Keratinocyte (primary cell): ENCODE data around the gene VAT1L. TPM values are rescaled to one million over a fixed set of nuclear protein-coding genes. Genes with fewer than 3 reads are reported as not detected.

ENCODE experiments used
- DNase-seq: peaks from one replicate; pipeline ENCODE4 v3.0.0-alpha.2; 2011; ENCODE audit warnings: low read depth, missing footprints, low spot score
- FAIRE-seq: peaks from 2 replicates; lab custom pipeline; 2011; peaks lifted over from hg19 to GRCh38; lab: Jason Lieb, UNC
- H2AFZ ChIP-seq: 2 replicates; pipeline ENCODE4 v1.6.0; 2012; ENCODE audit warnings: low read length, control low read depth, inconsistent platforms; ENCODE audit not compliant: control insufficient read depth
- H3K27ac ChIP-seq: 2 replicates; pipeline ENCODE4 v1.5.1; 2011; ENCODE audit warnings: low read length; ENCODE audit not compliant: control insufficient read depth, insufficient read depth
- H3K27me3 ChIP-seq: 3 replicates; pipeline ENCODE4 v1.6.0; 2011; ENCODE audit warnings: low read length; ENCODE audit not compliant: control insufficient read depth, insufficient read depth; ENCODE audit errors: extremely low read depth
- H3K36me3 ChIP-seq, 2 experiments: 2 replicates in 1 of 2; 3 replicates in 1 of 2; pipeline ENCODE4 v1.5.1; 2011; ENCODE audit warnings: low read length in 2 of 2, mild to moderate bottlenecking in 1 of 2; ENCODE audit not compliant: control insufficient read depth in 2 of 2, insufficient read depth in 2 of 2; ENCODE audit errors: extremely low read depth in 1 of 2
- H3K4me1 ChIP-seq: 3 replicates; pipeline ENCODE4 v1.5.1; 2011; ENCODE audit warnings: low read length; ENCODE audit not compliant: control insufficient read depth, insufficient read depth; ENCODE audit errors: extremely low read depth
- H3K4me2 ChIP-seq: 3 replicates; pipeline ENCODE4 v1.6.0; 2011; ENCODE audit warnings: low read depth, low read length; ENCODE audit not compliant: control insufficient read depth, insufficient read depth; ENCODE audit errors: extremely low read depth
- H3K4me3 ChIP-seq, 3 experiments: fragments of 200-600 bp in 1 of 3; sonication (generic) in 1 of 3; 2 replicates in 2 of 3; 3 replicates in 1 of 3; pipeline ENCODE4 v1.5.1; 2011 to 2016; ENCODE audit warnings: low read length in 3 of 3, mild to moderate bottlenecking in 3 of 3, control low read depth in 2 of 3, inconsistent platforms in 1 of 3, low read depth in 1 of 3, mixed read lengths in 1 of 3, mixed run types in 1 of 3, moderate library complexity in 1 of 3; ENCODE audit not compliant: control insufficient read depth in 2 of 3, insufficient read depth in 2 of 3; ENCODE audit errors: extremely low read depth in 1 of 3
- H3K79me2 ChIP-seq: 2 replicates; pipeline ENCODE4 v1.6.0; 2012; ENCODE audit warnings: low read length; ENCODE audit not compliant: control insufficient read depth, insufficient read depth
- H3K9ac ChIP-seq: 3 replicates; pipeline ENCODE4 v1.6.0; 2011; ENCODE audit warnings: low read length; ENCODE audit not compliant: control insufficient read depth, insufficient read depth; ENCODE audit errors: extremely low read depth
- H3K9me1 ChIP-seq: 3 replicates; pipeline ENCODE4 v1.6.0; 2011; ENCODE audit warnings: low read length; ENCODE audit not compliant: control insufficient read depth, insufficient read depth; ENCODE audit errors: extremely low read depth
- H3K9me3 ChIP-seq: 2 replicates; pipeline ENCODE4 v1.5.1; 2012; ENCODE audit warnings: low read depth, low read length; ENCODE audit not compliant: control insufficient read depth
- H4K20me1 ChIP-seq: 3 replicates; pipeline ENCODE4 v1.6.0; 2011; ENCODE audit warnings: low read length; ENCODE audit not compliant: control insufficient read depth, insufficient read depth; ENCODE audit errors: extremely low read depth
- EZH2 ChIP-seq: IDR thresholded peaks from one replicate; pipeline ENCODE4 v1.6.1; 2012; ENCODE audit warnings: inconsistent platforms, mild to moderate bottlenecking, low read length, moderate library complexity
- dilution Hi-C: fragments of 300-500 bp; cut with MboI; formaldehyde crosslinking; loops from one replicate; pipeline ENCODE4 v1.7.0; 2020; ENCODE audit warnings: low sequenced_read_pairs; ENCODE audit not compliant: extremely low pct_ligation_motif_present
- polyA plus RNA-seq, 5 experiments: library from polyadenylated mRNA; depleted of rRNA in 3 of 5; stranded (reverse) in 3 of 5; stranded (forward) in 1 of 5; unstranded in 1 of 5; fragments of >200 nt; gene quantifications; 1 replicate in 1 of 5; 2 replicates in 3 of 5; 3 replicates in 1 of 5; pipeline versions ENCODE4 v1.2.1 to v1.2.3, GENCODE V29; 2011 to 2012; ENCODE audit warnings: missing spikeins in 2 of 5, low read depth in 1 of 5, low replicate concordance in 1 of 5
- TF ChIP-seq, protein P1 (sequence below), 3 experiments: IDR thresholded peaks in 1 of 3; conservative IDR thresholded peaks in 1 of 3; optimal IDR thresholded peaks in 1 of 3; 2 replicates in 2 of 3; 3 replicates in 1 of 3; pipeline versions ENCODE3 to v1.5.1; 2011; ENCODE audit warnings: low read length in 3 of 3, mild to moderate bottlenecking in 3 of 3, moderate library complexity in 2 of 3, control low read depth in 1 of 3, inconsistent platforms in 1 of 3; ENCODE audit not compliant: insufficient read depth in 2 of 3; ENCODE audit errors: extremely low read depth in 1 of 3

VAT1L gene
- polyA plus RNA-seq, 1 donor (not counting 4 experiments of a cell fraction or from before 2014, with no cell fraction given) = not detected

DNA sequence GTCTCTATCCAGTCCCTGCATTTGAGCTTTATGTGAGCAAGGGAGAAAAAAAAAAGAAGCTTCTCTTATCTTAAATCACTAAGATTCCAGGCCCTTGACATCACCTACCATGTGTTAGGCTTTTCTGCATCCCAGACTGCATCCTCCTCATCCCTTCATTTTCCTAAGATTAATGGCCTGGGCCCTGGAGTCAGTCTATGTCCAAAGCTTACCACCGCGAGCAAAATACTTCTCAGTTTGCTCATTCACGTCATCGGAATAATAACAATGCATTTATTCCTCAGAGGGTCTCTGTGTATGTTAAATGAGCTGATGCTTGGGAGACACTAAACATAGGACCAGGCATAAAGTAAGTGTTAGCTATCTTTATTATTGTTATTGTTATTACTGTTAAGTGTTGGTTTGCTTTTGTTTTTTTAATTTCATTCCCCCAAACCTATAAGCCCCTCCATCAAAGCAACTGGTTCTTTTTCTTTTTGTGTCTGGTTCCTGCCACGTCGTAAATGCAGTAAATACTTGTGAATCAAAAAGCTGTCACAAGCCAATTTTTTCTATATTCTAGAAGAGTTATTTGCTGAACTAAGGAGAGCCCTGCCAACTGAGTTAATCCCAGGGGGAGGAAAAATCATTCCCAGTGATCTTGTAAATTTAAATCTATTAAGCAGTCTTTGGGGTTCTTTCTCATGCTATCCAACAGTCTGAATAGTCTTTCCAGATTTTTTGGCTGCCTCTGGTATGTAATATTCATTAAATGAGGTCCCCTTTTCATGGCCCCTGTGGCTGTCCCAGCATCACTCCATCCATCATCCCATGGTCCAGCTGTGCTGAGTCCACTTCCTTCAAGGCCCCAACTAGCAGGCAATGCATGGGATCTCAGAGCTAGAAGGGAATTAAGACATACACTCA, 46.5 kb downstream of the VAT1L start:
- Histone ChIP-seq H3K9ac (no peak overlapping the region), H3K27ac (no peak overlapping the region), H3K4me1 (peaks cover 5% of the 10 kb centered on the region), H3K79me2 (no peaks in the 10 kb centered on the region), H3K4me2 (no peak overlapping the region), H2AFZ (no peak overlapping the region), H3K4me3 (no peak overlapping the region), H3K9me1 (no peaks in the 10 kb centered on the region), H3K9me3 (no peaks in the 10 kb centered on the region), H3K27me3 (no peaks in the 10 kb centered on the region), H3K36me3 (no peaks in the 10 kb centered on the region), H4K20me1 (no peaks in the 10 kb centered on the region)
- dilution Hi-C loops = no loop called here
- DNase-seq = no peak
- no peak for FAIRE-seq
- no peak for TF ChIP-seq EZH2
- TF ChIP-seq, protein P1, sequence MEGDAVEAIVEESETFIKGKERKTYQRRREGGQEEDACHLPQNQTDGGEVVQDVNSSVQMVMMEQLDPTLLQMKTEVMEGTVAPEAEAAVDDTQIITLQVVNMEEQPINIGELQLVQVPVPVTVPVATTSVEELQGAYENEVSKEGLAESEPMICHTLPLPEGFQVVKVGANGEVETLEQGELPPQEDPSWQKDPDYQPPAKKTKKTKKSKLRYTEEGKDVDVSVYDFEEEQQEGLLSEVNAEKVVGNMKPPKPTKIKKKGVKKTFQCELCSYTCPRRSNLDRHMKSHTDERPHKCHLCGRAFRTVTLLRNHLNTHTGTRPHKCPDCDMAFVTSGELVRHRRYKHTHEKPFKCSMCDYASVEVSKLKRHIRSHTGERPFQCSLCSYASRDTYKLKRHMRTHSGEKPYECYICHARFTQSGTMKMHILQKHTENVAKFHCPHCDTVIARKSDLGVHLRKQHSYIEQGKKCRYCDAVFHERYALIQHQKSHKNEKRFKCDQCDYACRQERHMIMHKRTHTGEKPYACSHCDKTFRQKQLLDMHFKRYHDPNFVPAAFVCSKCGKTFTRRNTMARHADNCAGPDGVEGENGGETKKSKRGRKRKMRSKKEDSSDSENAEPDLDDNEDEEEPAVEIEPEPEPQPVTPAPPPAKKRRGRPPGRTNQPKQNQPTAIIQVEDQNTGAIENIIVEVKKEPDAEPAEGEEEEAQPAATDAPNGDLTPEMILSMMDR (optimal IDR thresholded peaks at IDR 0.05 in 1 of 3, IDR thresholded peaks at IDR 0.05 in 1 of 3, conservative IDR thresholded peaks at IDR 0.05 in 1 of 3; ENCODE audit: extremely low read depth in 1 of 3, insufficient read depth in 2 of 3, low read length in 3 of 3) = no peak

- Histone ChIP-seq H4K20me1 (no peaks in the 10 kb centered on the region), H3K36me3 (no peaks in the 10 kb centered on the region), H3K27ac (no peak overlapping the region), H3K4me3 (no peak overlapping the region), H3K9me3 (no peaks in the 10 kb centered on the region), H3K9me1 (no peaks in the 10 kb centered on the region), H2AFZ (no peak overlapping the region), H3K4me2 (no peak overlapping the region), H3K4me1 (peaks cover 5% of the 10 kb centered on the region), H3K27me3 (no peaks in the 10 kb centered on the region), H3K79me2 (no peaks in the 10 kb centered on the region), H3K9ac (no peak overlapping the region)
- dilution Hi-C loops = no loop called here
- FAIRE-seq = no peak
- DNase-seq = no peak
- TF ChIP-seq EZH2 = no peak
- TF ChIP-seq, protein P1 (optimal IDR thresholded peaks at IDR 0.05 in 1 of 3, IDR thresholded peaks at IDR 0.05 in 1 of 3, conservative IDR thresholded peaks at IDR 0.05 in 1 of 3; ENCODE audit: extremely low read depth in 1 of 3, insufficient read depth in 2 of 3, low read length in 3 of 3) = no peak
Measured at GRCh38 chr16:77836801-77837200, 48.4 kb downstream of the VAT1L start.
